GM12878 (cell line): ENCODE results near the gene SFTPB.

Experiments
- POLR2A ChIP-seq: IDR thresholded peaks from 2 replicates; pipeline ENCODE4 v1.6.1; 2011; ENCODE audit warnings: low read depth, mild to moderate bottlenecking, low read length
- RFX5 ChIP-seq: IDR thresholded peaks from 2 replicates; pipeline ENCODE4 v1.6.1; 2011; ENCODE audit warnings: low read depth, low read length, improper control_type of control experiment
- SPI1 ChIP-seq: IDR thresholded peaks from 2 replicates; pipeline ENCODE4 v1.6.1; 2011; ENCODE audit warnings: low read depth, mild to moderate bottlenecking, low read length, moderate library complexity, borderline replicate concordance; ENCODE audit not compliant: insufficient read depth
- ZZZ3 ChIP-seq: IDR thresholded peaks from 2 replicates; pipeline ENCODE4 v1.6.1; 2011; ENCODE audit warnings: low read depth; ENCODE audit not compliant: control insufficient read depth, insufficient read length
- TF ChIP-seq, protein P1 (sequence below): IDR thresholded peaks from 2 replicates; pipeline ENCODE4 v1.6.1; 2012; ENCODE audit warnings: low read length, inconsistent platforms

DNA sequence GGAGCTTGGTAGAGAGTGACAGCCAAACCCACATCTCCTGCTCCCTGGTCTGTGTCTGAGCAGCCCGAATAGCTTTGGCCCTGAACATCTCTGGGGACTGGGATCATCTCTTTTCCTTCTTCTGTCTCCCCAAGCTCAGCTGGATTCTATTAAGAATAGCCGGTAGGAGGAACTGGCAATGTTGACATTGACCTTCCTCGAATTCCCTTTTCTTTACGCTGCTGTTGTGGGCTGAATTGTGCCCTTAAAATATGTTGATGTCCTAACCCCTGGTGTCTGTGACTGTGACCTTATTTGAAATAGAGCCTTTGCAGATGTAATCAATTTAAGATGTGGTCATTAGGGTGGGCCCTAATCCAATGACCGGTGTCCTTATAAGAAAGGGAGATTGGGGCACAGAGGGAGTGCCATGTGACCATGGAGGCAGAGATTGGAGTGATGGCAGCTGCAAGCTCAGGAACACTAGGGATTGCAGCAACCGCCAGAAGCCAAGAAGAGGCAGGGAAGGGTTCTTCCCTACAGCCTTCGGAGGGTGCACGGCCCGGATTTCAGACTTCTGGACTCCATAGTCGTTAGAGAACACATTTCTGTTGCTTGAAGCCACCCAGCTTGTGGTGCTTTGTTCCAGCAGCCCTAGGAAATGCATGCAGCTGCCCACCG is 5.8 kb upstream of the SFTPB start:
- TF ChIP-seq ZZZ3 (no peak), SPI1 (no peak), RFX5 (no peak), POLR2A (no peak)
- TF ChIP-seq, protein P1, sequence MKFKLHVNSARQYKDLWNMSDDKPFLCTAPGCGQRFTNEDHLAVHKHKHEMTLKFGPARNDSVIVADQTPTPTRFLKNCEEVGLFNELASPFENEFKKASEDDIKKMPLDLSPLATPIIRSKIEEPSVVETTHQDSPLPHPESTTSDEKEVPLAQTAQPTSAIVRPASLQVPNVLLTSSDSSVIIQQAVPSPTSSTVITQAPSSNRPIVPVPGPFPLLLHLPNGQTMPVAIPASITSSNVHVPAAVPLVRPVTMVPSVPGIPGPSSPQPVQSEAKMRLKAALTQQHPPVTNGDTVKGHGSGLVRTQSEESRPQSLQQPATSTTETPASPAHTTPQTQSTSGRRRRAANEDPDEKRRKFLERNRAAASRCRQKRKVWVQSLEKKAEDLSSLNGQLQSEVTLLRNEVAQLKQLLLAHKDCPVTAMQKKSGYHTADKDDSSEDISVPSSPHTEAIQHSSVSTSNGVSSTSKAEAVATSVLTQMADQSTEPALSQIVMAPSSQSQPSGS: no peak
